Large intestine (tissue), 3 donors: ENCODE measurements around the gene TOP3B. TPM values are rescaled to one million over a fixed set of nuclear protein-coding genes. Genes with fewer than 3 reads are reported as not detected.

Experiments used
- DNase-seq, 2 donors: peaks; one replicate each; pipeline versions ENCODE4 v3.0.0 to v3.0.0-alpha.2; 2013
- H3K27ac ChIP-seq: one replicate; pipeline ENCODE4 v1.5.1; 2013; ENCODE audit warnings: low read length
- H3K27me3 ChIP-seq: 2 replicates; pipeline ENCODE4 v1.6.1; 2013; ENCODE audit warnings: low read length; ENCODE audit not compliant: control insufficient read depth, insufficient read depth
- H3K36me3 ChIP-seq: 2 replicates; pipeline ENCODE4 v1.6.1; 2013; ENCODE audit warnings: low read length; ENCODE audit not compliant: control insufficient read depth, insufficient read depth
- H3K4me1 ChIP-seq: one replicate; pipeline ENCODE4 v1.6.1; 2013; ENCODE audit warnings: low read length; ENCODE audit not compliant: control insufficient read depth, insufficient read depth
- H3K4me3 ChIP-seq: one replicate; pipeline ENCODE4 v1.5.1; 2013; ENCODE audit warnings: low read length
- H3K9me3 ChIP-seq: one replicate; pipeline ENCODE4 v1.6.1; 2013; ENCODE audit warnings: mild to moderate bottlenecking, low read depth, low read length, moderate library complexity; ENCODE audit not compliant: control insufficient read depth
- WGBS: methylation state at CpG from one replicate; pipeline ENCODE4 v1.1.5; 2013; ENCODE audit warnings: low lambda C conversion rate; ENCODE audit not compliant: insufficient coverage; 5-methylcytosine and 5-hydroxymethylcytosine counted together
- polyA plus RNA-seq: library from polyadenylated mRNA; unstranded; fragments of 120-200 nt; gene quantifications from one replicate; pipeline ENCODE4 v1.2.1, GENCODE V29; 2013

The TOP3B gene
- polyA plus RNA-seq, 1 donor, result 32.3 TPM

GRCh38 chr22:21961886-21962654 is 20.5 kb downstream of the TOP3B start:
- Histone ChIP-seq H3K27ac (no peak overlapping the region), H3K27me3 (no peaks in the 10 kb centered on the region), H3K4me3 (no peak overlapping the region), H3K36me3 (peaks cover 81% of the 10 kb centered on the region), H3K9me3 (no peaks in the 10 kb centered on the region), H3K4me1 (no peaks in the 10 kb centered on the region)
- no peak for DNase-seq
- WGBS, result no CpG with 5 or more reads among the region's 23 CpGs

- no peak overlapping the region for H3K27ac ChIP-seq
- DNase-seq, result no peak
- H3K27me3 ChIP-seq, result no peaks in the 10 kb centered on the region
- H3K9me3 ChIP-seq, result no peaks in the 10 kb centered on the region
- no CpG with 5 or more reads among the region's 18 CpGs for WGBS
- H3K36me3 ChIP-seq, result peaks cover 73% of the 10 kb centered on the region
- no peak overlapping the region for H3K4me3 ChIP-seq
- H3K4me1 ChIP-seq, result no peaks in the 10 kb centered on the region
These were observed 21.3 kb downstream of the TOP3B start for GRCh38 chr22:21961127-21961867.

GRCh38 chr22:21960200-21961126 is 22.1 kb downstream of the TOP3B start:
- Histone ChIP-seq H3K4me1 (no peaks in the 10 kb centered on the region), H3K36me3 (peaks cover 66% of the 10 kb centered on the region), H3K27ac (no peak overlapping the region), H3K9me3 (no peaks in the 10 kb centered on the region), H3K27me3 (no peaks in the 10 kb centered on the region), H3K4me3 (no peak overlapping the region)
- no peak for DNase-seq
- WGBS, result 90% methylated on average over 2 of the region's 24 CpGs

- DNase-seq, result no peak
- no CpG with 5 or more reads among the region's 18 CpGs for WGBS
- no peaks in the 10 kb centered on the region for H3K4me1 ChIP-seq
These were observed 23.1 kb downstream of the TOP3B start for GRCh38 chr22:21959274-21960074.

GRCh38 chr22:21958360-21959273 is 24.0 kb downstream of the TOP3B start:
- Histone ChIP-seq H3K27me3 (no peaks in the 10 kb centered on the region), H3K36me3 (peaks cover 48% of the 10 kb centered on the region), H3K4me3 (no peak overlapping the region), H3K9me3 (no peaks in the 10 kb centered on the region), H3K27ac (no peak overlapping the region), H3K4me1 (no peaks in the 10 kb centered on the region)
- DNase-seq, result no peak
- no CpG with 5 or more reads among the region's 22 CpGs for WGBS

More at GRCh38 chr22:21959274-21960074, 23.1 kb downstream of the TOP3B start:
- no peaks in the 10 kb centered on the region for H3K9me3 ChIP-seq
- H3K36me3 ChIP-seq, result peaks cover 57% of the 10 kb centered on the region
- no peaks in the 10 kb centered on the region for H3K27me3 ChIP-seq
- H3K27ac ChIP-seq, result no peak overlapping the region
- no peak overlapping the region for H3K4me3 ChIP-seq

GRCh38 chr22:21952586-21953571 is 29.7 kb downstream of the TOP3B start, which contains the start of gene PPM1F:
Gene PPM1F, minus strand, starts transcription at chr22:21952848. Its CDS starts 6,800 bp downstream, at chr22:21946048.
- Histone ChIP-seq H3K9me3 (no peaks in the 10 kb centered on the region), H3K27ac (no peak within 1 kb of the TSS), H3K4me3 (peak within 1 kb of the TSS; percentile 72), H3K4me1 (peaks cover 8% of the 10 kb centered on the region), H3K27me3 (no peaks in the 10 kb centered on the region), H3K36me3 (no peaks in the 10 kb centered on the region)
- 0% methylated on average over 1 of the region's 58 CpGs for WGBS
- DNase-seq, result peak; percentile 79 to 84

GRCh38 chr22:21951931-21952465 is 30.6 kb downstream of the TOP3B start:
- Histone ChIP-seq H3K36me3 (no peaks in the 10 kb centered on the region), H3K4me3 (peak overlapping the region; percentile 72), H3K4me1 (peaks cover 8% of the 10 kb centered on the region), H3K9me3 (no peaks in the 10 kb centered on the region), H3K27ac (no peak overlapping the region), H3K27me3 (no peaks in the 10 kb centered on the region)
- DNase-seq, result peak; percentile 23 to 50
- no CpG with 5 or more reads among the region's 29 CpGs for WGBS

GRCh38 chr22:21951062-21951461 is 31.5 kb downstream of the TOP3B start:
- Histone ChIP-seq H3K27ac (no peak overlapping the region), H3K4me1 (peaks cover 8% of the 10 kb centered on the region), H3K4me3 (no peak overlapping the region), H3K27me3 (no peaks in the 10 kb centered on the region), H3K36me3 (no peaks in the 10 kb centered on the region), H3K9me3 (no peaks in the 10 kb centered on the region)
- no peak for DNase-seq
- WGBS, result no CpG with 5 or more reads among the region's 7 CpGs
